ENCODE data around the gene AKAP3.

DNA sequence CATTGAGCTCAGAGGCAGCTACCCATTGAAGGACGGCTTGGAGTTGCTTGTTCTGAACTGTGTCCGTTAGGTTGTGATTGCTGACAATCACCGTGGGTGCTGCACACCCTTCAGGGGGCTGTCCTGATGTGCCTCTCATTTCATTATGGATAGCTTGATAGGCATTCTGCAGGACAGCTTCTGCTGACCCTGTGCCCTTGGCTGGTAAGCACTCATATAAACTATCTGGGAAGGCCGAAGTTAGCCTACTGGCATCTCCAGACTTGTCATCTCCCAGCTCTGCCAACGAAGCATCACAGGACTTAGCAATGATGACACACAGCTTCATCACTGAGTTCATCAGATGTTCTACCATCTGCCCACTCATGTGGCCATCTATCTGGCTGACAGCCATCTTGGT, 22.3 kb downstream of the AKAP3 start:
- TF ChIP-seq POLR2A (IDR thresholded peaks at IDR 0.05; ENCODE audit: low read depth, low read length) (no peak), POLR2AphosphoS5 (IDR thresholded peaks at IDR 0.05; ENCODE audit: low read depth, low read length) (no peak)
